ENCODE results near the gene SERINC3. TPM values are rescaled to one million over a fixed set of nuclear protein-coding genes. Genes with fewer than 3 reads are reported as not detected.
A peak's percentile ranks its signal among the peaks of the same experiment; 100 is the strongest.

Gene SERINC3
- total RNA-seq, 4 donors from 2014 or later = 44.1 to 113 (median 58.3) TPM

- H3K27me3 ChIP-seq = no peaks in the 10 kb centered on the region
- TF ChIP-seq CTCF (IDR thresholded peaks at IDR 0.05) (no peak), POLR2A (IDR thresholded peaks at IDR 0.05) (no peak)
- H3K27ac ChIP-seq = peak overlapping the region; percentile 86 to 96
- H3K4me1 ChIP-seq = peaks cover 0 to 12% of the 10 kb centered on the region in 2 donors
- no peak overlapping the region for H3K4me3 ChIP-seq
- DNase-seq = no peak
- no peaks in the 10 kb centered on the region for H3K36me3 ChIP-seq
- no peaks in the 10 kb centered on the region for H3K9me3 ChIP-seq
- intact Hi-C loops (cut with DNase I; ENCODE audit: low total_unique reads) = no loop called here
Observed at GRCh38 chr20:44547419-44547818, 25.5 kb upstream of the SERINC3 start.

- Histone ChIP-seq H3K4me1 (peaks cover 0 to 19% of the 10 kb centered on the region in 2 donors), H3K27ac (peak overlapping the region in 1 of 2 donors; percentile 34), H3K27me3 (no peaks in the 10 kb centered on the region), H3K4me3 (no peak overlapping the region), H3K9me3 (no peaks in the 10 kb centered on the region), H3K36me3 (no peaks in the 10 kb centered on the region)
- TF ChIP-seq CTCF (IDR thresholded peaks at IDR 0.05) (no peak), POLR2A (IDR thresholded peaks at IDR 0.05) (no peak)
- intact Hi-C loops (cut with DNase I; ENCODE audit: low total_unique reads) = no loop called here
- no peak for DNase-seq
Observed at GRCh38 chr20:44544263-44544662, 22.4 kb upstream of the SERINC3 start.

- no peaks in the 10 kb centered on the region for H3K36me3 ChIP-seq
- no peaks in the 10 kb centered on the region for H3K9me3 ChIP-seq
- intact Hi-C loops (cut with DNase I; ENCODE audit: low total_unique reads) = no loop called here
- H3K27ac ChIP-seq = peak overlapping the region in 1 of 2 donors; percentile 34
- no peak overlapping the region for H3K4me3 ChIP-seq
- no peak for DNase-seq
- no peak for TF ChIP-seq POLR2A (IDR thresholded peaks at IDR 0.05)
- TF ChIP-seq CTCF (IDR thresholded peaks at IDR 0.05) = no peak
- peaks cover 0 to 18% of the 10 kb centered on the region in 2 donors for H3K4me1 ChIP-seq
- no peaks in the 10 kb centered on the region for H3K27me3 ChIP-seq
Observed at GRCh38 chr20:44543358-44543757, 21.5 kb upstream of the SERINC3 start.

- Histone ChIP-seq H3K27me3 (no peaks in the 10 kb centered on the region), H3K27ac (peak overlapping the region; percentile 34 to 51)
- intact Hi-C loops (cut with DNase I; ENCODE audit: low total_unique reads) = no loop called here
Observed at GRCh38 chr20:44542890-44543289, 21.0 kb upstream of the SERINC3 start.

GRCh38 chr20:44541992-44542391 is 20.1 kb upstream of the SERINC3 start:
- Histone ChIP-seq H3K4me1 (peaks cover 0 to 7% of the 10 kb centered on the region in 2 donors), H3K4me3 (no peak overlapping the region), H3K27ac (peak overlapping the region; percentile 34 to 51), H3K27me3 (no peaks in the 10 kb centered on the region), H3K36me3 (no peaks in the 10 kb centered on the region), H3K9me3 (no peaks in the 10 kb centered on the region)
- no peak for TF ChIP-seq CTCF (IDR thresholded peaks at IDR 0.05)
- no peak for TF ChIP-seq POLR2A (IDR thresholded peaks at IDR 0.05)
- intact Hi-C loops (cut with DNase I; ENCODE audit: low total_unique reads) = no loop called here
- DNase-seq = no peak

More at GRCh38 chr20:44542890-44543289, 21.0 kb upstream of the SERINC3 start:
- TF ChIP-seq CTCF (IDR thresholded peaks at IDR 0.05) (no peak), POLR2A (IDR thresholded peaks at IDR 0.05) (no peak)
- no peak for DNase-seq
- Histone ChIP-seq H3K9me3 (no peaks in the 10 kb centered on the region), H3K4me3 (no peak overlapping the region), H3K36me3 (no peaks in the 10 kb centered on the region), H3K4me1 (peaks cover 0 to 14% of the 10 kb centered on the region in 2 donors)
